IPS DF 6.9 (cell line): Measurements from ENCODE around the gene SLC49A3.

Experiments
- DNase-seq: peaks from one replicate; pipeline ENCODE4 v3.0.0-alpha.2; 2013; ENCODE audit warnings: low read depth, low spot score
- H3K27ac ChIP-seq: one replicate; pipeline ENCODE4 v1.5.1; 2013; ENCODE audit warnings: low read length, control low read depth
- H3K27me3 ChIP-seq: 2 replicates; pipeline ENCODE4 v1.6.1; 2013; ENCODE audit warnings: mild to moderate bottlenecking, low read length; ENCODE audit not compliant: control insufficient read depth, insufficient read depth
- H3K36me3 ChIP-seq: 2 replicates; pipeline ENCODE4 v1.6.1; 2013; ENCODE audit warnings: low read length; ENCODE audit not compliant: control insufficient read depth, insufficient read depth
- H3K4me1 ChIP-seq: 2 replicates; pipeline ENCODE4 v1.6.1; 2013; ENCODE audit warnings: low read length; ENCODE audit not compliant: control insufficient read depth, insufficient read depth
- H3K4me3 ChIP-seq: 2 replicates; pipeline ENCODE4 v1.5.1; 2013; ENCODE audit warnings: mild to moderate bottlenecking, low read length
- H3K9me3 ChIP-seq: 2 replicates; pipeline ENCODE4 v1.6.1; 2013; ENCODE audit warnings: low read length, inconsistent platforms; ENCODE audit not compliant: control insufficient read depth, insufficient read depth
- WGBS: extraction: QIAGEN DNeasy Blood & Tissue Kit; methylation state at CpG from one replicate; pipeline ENCODE4 v1.1.7; 2013; ENCODE audit warnings: mixed read lengths, missing lambda C conversion rate; ENCODE audit not compliant: insufficient read length, insufficient coverage; 5-methylcytosine and 5-hydroxymethylcytosine counted together

The SLC49A3 gene

DNA sequence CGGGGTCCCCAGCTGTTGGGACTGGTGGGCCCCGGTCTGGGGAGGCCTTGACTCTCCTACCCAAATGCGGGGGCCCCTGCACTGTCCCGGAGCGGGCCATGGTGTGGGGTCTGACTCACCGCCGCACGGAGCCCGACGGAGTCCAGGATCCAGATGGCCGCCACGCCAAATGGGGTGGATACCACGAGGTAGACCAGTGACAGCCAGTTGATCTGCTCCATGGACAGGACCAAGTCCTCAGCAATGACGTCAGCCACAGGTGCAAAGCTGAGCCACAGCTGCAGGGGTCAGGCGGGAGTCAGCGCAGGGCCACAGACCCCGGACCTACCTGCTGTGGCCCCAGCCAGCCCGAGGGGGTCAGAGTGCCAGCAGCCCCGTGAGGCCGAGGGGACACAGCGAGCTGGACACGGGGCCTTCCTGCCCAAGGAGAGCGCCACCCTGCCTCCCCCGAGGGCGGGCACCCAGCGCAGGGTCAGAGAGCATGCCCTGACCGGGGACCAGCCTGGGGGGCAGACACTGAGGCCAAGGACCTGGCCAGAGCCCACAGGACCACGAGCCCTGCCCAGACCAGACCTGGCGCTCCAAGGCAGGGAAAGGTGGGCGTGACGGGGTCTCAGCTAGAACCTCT lies 2.4 kb downstream of the SLC49A3 start:
- H3K27ac ChIP-seq, result no peak overlapping the region
- no peaks in the 10 kb centered on the region for H3K9me3 ChIP-seq
- H3K4me3 ChIP-seq, result no peak overlapping the region
- DNase-seq, result no peak
- H3K27me3 ChIP-seq, result no peaks in the 10 kb centered on the region
- H3K4me1 ChIP-seq, result peaks cover 16% of the 10 kb centered on the region
- WGBS, result no CpG with 5 or more reads among the region's 31 CpGs
- H3K36me3 ChIP-seq, result no peaks in the 10 kb centered on the region

GRCh38 chr4:685679-686412 lies 3.1 kb downstream of the SLC49A3 start:
- Histone ChIP-seq H3K36me3 (no peaks in the 10 kb centered on the region), H3K4me1 (peaks cover 16% of the 10 kb centered on the region), H3K9me3 (no peaks in the 10 kb centered on the region), H3K4me3 (no peak overlapping the region), H3K27ac (no peak overlapping the region), H3K27me3 (no peaks in the 10 kb centered on the region)
- no peak for DNase-seq
- WGBS, result no CpG with 5 or more reads among the region's 37 CpGs

DNA sequence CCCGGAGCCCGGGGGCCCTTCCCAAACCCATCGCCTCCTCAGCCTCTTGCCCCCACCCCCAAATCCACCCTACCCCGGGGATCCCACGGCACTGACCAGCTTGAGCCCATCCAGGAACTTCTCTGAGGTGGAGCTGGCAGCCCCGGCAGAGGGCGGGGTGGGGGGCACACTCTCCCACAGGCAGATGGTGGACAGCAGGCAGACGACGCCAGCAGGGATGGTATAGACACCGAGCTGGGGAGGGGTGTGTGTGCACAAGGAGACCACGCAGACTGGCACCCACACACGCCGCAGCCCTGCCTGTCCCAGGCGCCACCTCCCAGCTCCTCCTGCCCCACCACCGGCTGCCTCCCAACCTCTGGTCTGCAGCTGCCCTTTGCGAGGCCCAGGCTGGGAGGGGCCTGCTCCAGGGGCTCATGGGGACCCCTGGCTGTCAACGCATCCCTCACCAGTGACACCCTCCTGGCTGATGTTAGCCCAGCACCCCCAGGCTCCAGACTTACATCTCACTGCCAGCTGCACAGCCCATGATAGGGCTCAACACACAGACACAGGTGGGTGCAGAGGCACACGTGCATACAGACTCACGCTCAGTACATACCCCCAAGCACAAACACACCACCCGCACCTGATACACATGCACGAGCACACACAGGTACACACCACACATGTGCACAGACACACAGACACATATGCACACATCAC lies 4.2 kb downstream of the SLC49A3 start:
- H3K36me3 ChIP-seq, result no peaks in the 10 kb centered on the region
- H3K4me1 ChIP-seq, result peaks cover 17% of the 10 kb centered on the region
- H3K4me3 ChIP-seq, result no peak overlapping the region
- DNase-seq, result no peak
- no CpG with 5 or more reads among the region's 21 CpGs for WGBS
- H3K27me3 ChIP-seq, result no peaks in the 10 kb centered on the region
- H3K9me3 ChIP-seq, result no peaks in the 10 kb centered on the region
- H3K27ac ChIP-seq, result no peak overlapping the region

- peaks cover 12% of the 10 kb centered on the region for H3K4me1 ChIP-seq
- no peak overlapping the region for H3K4me3 ChIP-seq
- H3K36me3 ChIP-seq, result no peaks in the 10 kb centered on the region
- DNase-seq, result no peak
- no peaks in the 10 kb centered on the region for H3K9me3 ChIP-seq
- no CpG with 5 or more reads among the region's 19 CpGs for WGBS
- no peak overlapping the region for H3K27ac ChIP-seq
- H3K27me3 ChIP-seq, result no peaks in the 10 kb centered on the region
Observed at GRCh38 chr4:683982-684622, 4.8 kb downstream of the SLC49A3 start.

GRCh38 chr4:683247-683897 lies 5.6 kb downstream of the SLC49A3 start:
- Histone ChIP-seq H3K4me1 (peaks cover 12% of the 10 kb centered on the region), H3K9me3 (no peaks in the 10 kb centered on the region), H3K27ac (no peak overlapping the region), H3K27me3 (no peaks in the 10 kb centered on the region), H3K36me3 (no peaks in the 10 kb centered on the region), H3K4me3 (no peak overlapping the region)
- no CpG with 5 or more reads among the region's 25 CpGs for WGBS
- no peak for DNase-seq

DNA sequence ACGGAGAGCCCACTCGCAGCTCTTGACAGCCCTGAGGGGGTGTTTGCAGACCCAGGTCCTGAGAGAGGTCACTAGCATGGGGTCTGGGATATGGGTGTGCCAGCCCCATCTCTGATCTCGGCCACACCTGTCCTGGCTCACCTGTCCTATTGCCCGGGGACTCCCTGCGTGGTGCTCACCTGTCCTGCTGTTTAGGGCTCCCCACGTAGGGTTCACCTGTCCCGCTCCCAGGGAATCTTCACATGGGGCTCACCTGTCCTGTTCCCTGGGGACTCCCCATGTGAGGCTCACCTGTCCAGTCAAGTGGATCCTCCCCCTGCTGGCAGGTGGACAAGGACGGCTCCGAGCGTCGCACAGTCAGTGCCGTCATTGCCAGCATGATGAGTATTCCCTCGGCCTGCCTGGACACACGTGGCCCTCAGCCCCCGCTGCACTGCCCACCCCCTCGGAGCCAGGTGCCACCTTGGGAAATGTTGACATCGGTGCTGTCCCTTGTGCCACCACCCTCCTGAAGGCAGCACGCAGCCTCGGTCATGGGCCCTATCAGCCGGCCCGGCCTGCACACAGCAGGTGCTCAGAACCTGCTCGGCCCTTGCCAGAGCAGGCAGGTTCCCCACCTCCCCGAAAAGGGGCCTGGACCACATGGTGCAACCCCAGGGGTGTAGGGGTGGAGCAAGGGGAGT lies 6.3 kb downstream of the SLC49A3 start:
- no peak for DNase-seq
- no peaks in the 10 kb centered on the region for H3K27me3 ChIP-seq
- H3K9me3 ChIP-seq, result no peaks in the 10 kb centered on the region
- no peak overlapping the region for H3K4me3 ChIP-seq
- H3K27ac ChIP-seq, result no peak overlapping the region
- WGBS, result no CpG with 5 or more reads among the region's 23 CpGs
- H3K36me3 ChIP-seq, result no peaks in the 10 kb centered on the region
- peaks cover 9% of the 10 kb centered on the region for H3K4me1 ChIP-seq

DNA sequence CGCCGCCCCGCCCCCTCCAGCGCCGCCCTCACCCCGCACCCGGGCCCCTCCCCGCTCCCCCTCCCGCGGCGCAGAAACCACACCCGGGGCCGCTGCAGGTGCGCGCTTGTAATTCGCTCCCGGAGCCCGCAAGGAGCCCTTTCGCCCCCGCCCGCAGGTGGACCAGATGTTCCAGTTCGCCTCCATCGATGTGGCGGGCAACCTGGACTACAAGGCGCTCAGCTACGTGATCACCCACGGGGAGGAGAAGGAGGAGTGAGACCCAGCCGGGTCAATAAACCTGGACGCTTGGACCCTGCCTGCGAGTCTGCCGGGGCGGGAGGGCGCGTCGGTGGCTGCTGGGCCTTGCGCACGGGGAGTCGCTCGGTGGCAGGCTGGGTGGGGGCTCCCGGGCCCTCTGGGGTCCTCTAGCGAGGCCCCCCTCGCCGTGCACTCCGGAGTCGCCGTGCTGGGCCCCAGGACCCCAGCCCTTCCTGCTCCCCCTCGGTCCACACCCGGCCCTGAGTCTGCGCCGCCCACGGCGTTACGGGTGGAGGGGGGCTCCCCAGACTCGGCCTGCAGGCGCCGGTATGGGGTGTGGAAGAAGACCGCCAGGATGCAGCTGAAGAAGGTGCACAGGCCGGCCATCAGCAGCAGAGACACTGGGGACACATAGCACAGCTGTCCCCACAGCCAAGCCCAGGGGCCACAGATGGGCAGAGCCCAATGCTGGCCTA lies 7.1 kb downstream of the SLC49A3 start:
- WGBS, result no CpG with 5 or more reads among the region's 58 CpGs
- no peaks in the 10 kb centered on the region for H3K27me3 ChIP-seq
- peaks cover 9% of the 10 kb centered on the region for H3K4me1 ChIP-seq
- no peak for DNase-seq
- no peaks in the 10 kb centered on the region for H3K36me3 ChIP-seq
- H3K9me3 ChIP-seq, result no peaks in the 10 kb centered on the region
- H3K27ac ChIP-seq, result no peak overlapping the region
- H3K4me3 ChIP-seq, result no peak overlapping the region

DNA sequence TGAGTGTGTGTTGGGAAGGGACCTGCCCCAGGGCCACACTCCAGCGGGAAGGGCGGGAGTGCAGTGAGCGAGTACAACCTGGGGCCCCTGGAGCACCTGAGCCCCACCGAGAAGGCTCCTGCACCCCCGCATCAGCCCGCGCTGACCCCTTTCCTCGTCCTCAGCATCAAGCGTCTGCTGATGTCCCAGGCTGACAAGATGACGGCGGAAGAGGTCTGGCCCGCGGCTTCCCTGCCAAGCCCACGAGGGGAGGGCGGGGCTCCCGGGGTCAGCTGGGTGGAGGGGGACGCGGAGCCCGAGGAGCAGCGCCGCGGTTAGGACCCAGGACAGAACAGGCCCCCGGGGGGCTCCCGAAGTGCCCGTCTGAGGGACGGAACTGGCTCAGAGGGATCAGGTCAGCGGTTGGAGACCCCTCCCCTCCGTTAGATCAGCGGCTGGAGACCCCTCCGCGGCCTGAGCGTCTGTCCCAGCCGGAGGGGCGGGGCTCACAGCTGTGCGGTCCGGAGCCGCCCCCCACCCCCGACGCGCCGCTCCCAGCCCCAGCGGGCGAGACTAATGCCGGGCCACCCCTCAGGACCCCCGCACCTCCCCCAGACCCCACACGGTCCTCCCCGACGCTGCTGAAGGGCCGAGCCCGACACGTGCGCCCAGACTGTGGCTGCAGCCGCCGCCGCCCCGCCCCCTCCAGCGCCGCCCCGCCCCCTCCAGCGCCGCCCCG lies 7.9 kb downstream of the SLC49A3 start:
- WGBS, result no CpG with 5 or more reads among the region's 62 CpGs
- Histone ChIP-seq H3K27me3 (no peaks in the 10 kb centered on the region), H3K4me1 (peaks cover 9% of the 10 kb centered on the region), H3K27ac (no peak overlapping the region), H3K4me3 (peak overlapping the region; percentile 55; the same call in 1 of the 2 replicates), H3K36me3 (no peaks in the 10 kb centered on the region; the same call in 1 of the 2 replicates), H3K9me3 (no peaks in the 10 kb centered on the region)
- DNase-seq, result no peak

- no CpG with 5 or more reads among the region's 17 CpGs for WGBS
- Histone ChIP-seq H3K4me1 (peaks cover 9% of the 10 kb centered on the region), H3K4me3 (peak overlapping the region; percentile 55; the same call in 1 of the 2 replicates), H3K27ac (no peak overlapping the region), H3K27me3 (no peaks in the 10 kb centered on the region), H3K9me3 (no peaks in the 10 kb centered on the region), H3K36me3 (no peaks in the 10 kb centered on the region; the same call in 1 of the 2 replicates)
- DNase-seq, result no peak
Observed at GRCh38 chr4:680551-680927, 8.4 kb downstream of the SLC49A3 start.
